Ovary (tissue), 9 donors: Measurements from ENCODE around the gene CYREN. TPM values are rescaled to one million over a fixed set of nuclear protein-coding genes. Genes with fewer than 3 reads are reported as not detected.

Experiments
- DNase-seq, 5 donors: peaks; one replicate each; pipeline ENCODE4 v3.0.0-alpha.2; 2019 to 2020
- H3K27ac ChIP-seq, 2 donors: fragments of 200-600 bp; one replicate each; pipeline versions ENCODE4 v1.5.1 to v1.8.0; 2019 to 2022
- H3K27me3 ChIP-seq: fragments of 200-600 bp; one replicate; pipeline ENCODE4 v1.8.0; 2022
- H3K36me3 ChIP-seq: fragments of 200-600 bp; sonication (generic); one replicate; pipeline ENCODE4 v1.5.1; 2019
- H3K4me1 ChIP-seq: one replicate; pipeline ENCODE4 v1.8.1; 2013; ENCODE audit warnings: mild to moderate bottlenecking, moderate library complexity; ENCODE audit not compliant: insufficient read depth
- H3K4me3 ChIP-seq: fragments of 200-600 bp; sonication (generic); one replicate; pipeline ENCODE4 v1.5.1; 2017
- H3K9me3 ChIP-seq, 2 donors: fragments of 200-600 bp in 1 of 2; sonication (generic) in 1 of 2; one replicate each; pipeline versions ENCODE4 v1.5.1 to v1.8.1; 2013 to 2019; ENCODE audit warnings: mild to moderate bottlenecking in 1 of 2, moderate library complexity in 1 of 2
- CTCF ChIP-seq, 3 donors: fragments of 450-650 bp in 2 of 3; fragments of 200-600 bp in 1 of 3; IDR thresholded peaks; one replicate each; pipeline versions ENCODE4 v1.5.1 to v1.8.0; 2016 to 2022; ENCODE audit warnings: antibody characterized with exemption in 3 of 3, mild to moderate bottlenecking in 1 of 3
- EP300 ChIP-seq: sonication (generic); formaldehyde crosslinking; IDR thresholded peaks from one replicate; pipeline ENCODE4 v1.6.1; 2017; ENCODE audit warnings: antibody characterized with exemption
- POLR2A ChIP-seq: fragments of 450-650 bp; IDR thresholded peaks from one replicate; pipeline ENCODE4 v1.6.1; 2017; ENCODE audit warnings: antibody characterized with exemption, mild to moderate bottlenecking, moderate library complexity
- WGBS, 3 donors: extraction: QIAGEN DNeasy Blood & Tissue Kit in 1 of 3; methylation state at CpG; one replicate each; pipeline versions ENCODE4 v1.1.5 to v1.1.7; 2013 to 2017; 5-methylcytosine and 5-hydroxymethylcytosine counted together
- intact Hi-C, 4 donors: fragments of 100-400 bp; cut with DNase I; formaldehyde crosslinking; loops; one replicate each; pipeline versions ENCODE4 v1.11.0 to v1.15.1; 2022 to 2023
- polyA plus RNA-seq, 2 donors: library from polyadenylated mRNA; stranded (reverse); fragments of 200-250 nt in 1 of 2; fragments of 350-450 nt in 1 of 2; fragmentation: Illumina TruSeq in 1 of 2; extraction: RNeasy Lipid Tissue Mini Kit (QIAGEN cat#74804) in 1 of 2; gene quantifications; one replicate each; pipeline ENCODE4 v1.2.3, GENCODE V29; 2013 to 2014
- total RNA-seq, 7 donors: library from RNA; depleted of rRNA in 2 of 7; stranded (reverse); fragments of >200 nt in 2 of 7; fragmentation: NEBNext Ultra II Directional in 3 of 7; extraction: Animal tissue kit (Norgen Biotek cat#: 25700) in 3 of 7; gene quantifications; one replicate each; pipeline versions ENCODE4 v1.1.0 to v1.2.4, GENCODE V29; 2016 to 2023
- donor health status: DM: no; HTN: no; CAD: no; lungs with moderate emphysema.
- donor health status: DM: no; HTN: no; CAD: no.
- donor health status: Bipolar disorder and iron deficiency.
- donor health status: DM: yes; HTN: yes; CAD: no.
- donor health status: DM: no; HTN: no; CAD: no.
- donor health status: DM: yes; HTN: yes; CAD: no.

The CYREN gene
- total and polyA plus RNA-seq, 9 donors: 21.1 to 54.2 (median 35.6) TPM

GRCh38 chr7:135201350-135201749 is 30.8 kb upstream of the CYREN start:
- intact Hi-C loops: no loop called here
- Histone ChIP-seq H3K9me3 (no peaks in the 10 kb centered on the region), H3K36me3 (no peaks in the 10 kb centered on the region), H3K27ac (no peak overlapping the region), H3K27me3 (no peaks in the 10 kb centered on the region), H3K4me1 (no peaks in the 10 kb centered on the region), H3K4me3 (no peak overlapping the region)
- DNase-seq: no peak
- TF ChIP-seq POLR2A (no peak), EP300 (no peak), CTCF (IDR thresholded peaks at IDR 0.05) (no peak)
- 68 to 84% (median 70%) methylated on average over 2 of the region's 2 CpGs for WGBS, 3 donors

GRCh38 chr7:135200821-135201331 is 30.4 kb upstream of the CYREN start:
- no peaks in the 10 kb centered on the region for H3K9me3 ChIP-seq
- no peaks in the 10 kb centered on the region for H3K27me3 ChIP-seq
- intact Hi-C loops: no loop called here
- no peaks in the 10 kb centered on the region for H3K4me1 ChIP-seq
- no peak overlapping the region for H3K27ac ChIP-seq
- no peak for TF ChIP-seq POLR2A
- no peak for TF ChIP-seq EP300
- TF ChIP-seq CTCF (IDR thresholded peaks at IDR 0.05): no peak
- DNase-seq: no peak
- H3K4me3 ChIP-seq: no peak overlapping the region
- no peaks in the 10 kb centered on the region for H3K36me3 ChIP-seq
- WGBS, 3 donors: 49 to 58% (median 53%) methylated on average over 3 of the region's 3 CpGs

- peaks cover 4% of the 10 kb centered on the region for H3K4me1 ChIP-seq
- no peak overlapping the region for H3K27ac ChIP-seq
- no peaks in the 10 kb centered on the region for H3K27me3 ChIP-seq
- intact Hi-C loops: no loop called here
- H3K9me3 ChIP-seq: no peaks in the 10 kb centered on the region
- WGBS, 3 donors: 91 to 95% (median 93%) methylated on average over 4 of the region's 4 CpGs
- H3K4me3 ChIP-seq: no peak overlapping the region
- TF ChIP-seq POLR2A (no peak), EP300 (no peak), CTCF (IDR thresholded peaks at IDR 0.05) (no peak)
- H3K36me3 ChIP-seq: no peaks in the 10 kb centered on the region
- DNase-seq: no peak
Measured at GRCh38 chr7:135199439-135199838, 28.9 kb upstream of the CYREN start.

GRCh38 chr7:135197906-135198655 is 27.6 kb upstream of the CYREN start:
- no peak for DNase-seq
- Histone ChIP-seq H3K27ac (no peak overlapping the region), H3K27me3 (no peaks in the 10 kb centered on the region), H3K4me1 (peaks cover 13% of the 10 kb centered on the region), H3K9me3 (no peaks in the 10 kb centered on the region), H3K4me3 (no peak overlapping the region), H3K36me3 (no peaks in the 10 kb centered on the region)
- WGBS, 3 donors: 83 to 90% (median 86%) methylated on average over 15 of the region's 15 CpGs
- TF ChIP-seq EP300: no peak
- no peak for TF ChIP-seq POLR2A
- no peak for TF ChIP-seq CTCF (IDR thresholded peaks at IDR 0.05)
- intact Hi-C loops: no loop called here
